Activated naive CD4-positive, alpha-beta T cell treated with anti-CD3 and anti-CD28 coated beads for 36 hours (primary cell): ENCODE results near the gene PTPRK. TPM values are rescaled to one million over a fixed set of nuclear protein-coding genes. Genes with fewer than 3 reads are reported as not detected.

Experiments
- CTCF ChIA-PET: fragments of 350-600 bp; sonication (Branson Sonifier 250); formaldehyde crosslinking; loops from one replicate; lab custom pipeline; 2021; ENCODE audit warnings: antibody characterized with exemption; lab: Charles Lee
- DNase-seq: peaks from one replicate; pipeline ENCODE4 v3.0.0-alpha.2; 2020
- H3K27ac Mint-ChIP-seq: one replicate; pipeline ENCODE4 v1.8.0; 2021; ENCODE audit warnings: mild to moderate bottlenecking, mixed read lengths
- H3K27me3 Mint-ChIP-seq: one replicate; pipeline ENCODE4 v1.8.0; 2021; ENCODE audit warnings: low read depth, mixed read lengths
- H3K36me3 Mint-ChIP-seq: one replicate; pipeline ENCODE4 v1.8.0; 2021; ENCODE audit warnings: low read depth, mixed read lengths
- H3K4me1 Mint-ChIP-seq: one replicate; pipeline ENCODE4 v1.8.0; 2021; ENCODE audit warnings: low read depth, mixed read lengths
- H3K4me3 Mint-ChIP-seq: one replicate; pipeline ENCODE4 v1.8.0; 2021; ENCODE audit warnings: mild to moderate bottlenecking, moderate library complexity, mixed read lengths
- H3K9me3 Mint-ChIP-seq: one replicate; pipeline ENCODE4 v1.8.0; 2021; ENCODE audit warnings: mixed read lengths
- intact Hi-C: fragments of 100-400 bp; cut with micrococcal nuclease; formaldehyde crosslinking; loops from one replicate; pipeline ENCODE4 v1.15.1; 2023
- total RNA-seq, 2 experiments: library from RNA; stranded (reverse); gene quantifications; one replicate each; pipeline ENCODE4 v1.2.3, GENCODE V29; 2021

PTPRK gene
- total RNA-seq, 2 experiments from 2014 or later = 5.5 to 8.0 TPM

GRCh38 chr6:128278836-128279235 lies 241.6 kb downstream of the PTPRK start:
- peaks cover 8% of the 10 kb centered on the region for H3K4me1 Mint-ChIP-seq

DNA sequence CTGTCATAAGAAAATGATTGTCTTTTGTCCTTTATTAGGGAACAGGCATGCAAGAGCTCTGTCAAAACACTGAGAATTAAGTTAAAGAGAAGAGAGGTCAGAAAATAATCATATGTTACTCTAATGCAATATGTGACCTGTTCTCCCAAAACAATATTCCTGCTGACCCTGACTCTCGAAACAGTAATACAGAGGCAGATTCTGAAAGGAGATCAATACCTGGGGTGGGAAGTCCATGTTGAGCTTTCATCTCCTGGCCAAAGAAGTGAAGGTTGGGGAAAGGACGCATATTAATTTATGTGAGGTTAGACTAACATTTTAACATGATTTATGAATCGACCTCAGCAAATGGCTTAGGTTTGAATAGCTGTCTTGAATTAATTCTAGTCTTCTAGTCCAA lies 243.0 kb downstream of the PTPRK start:
- Mint-ChIP-seq H3K27me3 (no peaks in the 10 kb centered on the region), H3K4me3 (no peak overlapping the region), H3K4me1 (peaks cover 8% of the 10 kb centered on the region), H3K27ac (no peak overlapping the region), H3K36me3 (no peaks in the 10 kb centered on the region), H3K9me3 (no peaks in the 10 kb centered on the region)
- intact Hi-C loops = no loop called here
- no peak for DNase-seq
- CTCF ChIA-PET = interaction anchor here (0.6 kb wide), 1 partner anchor 51 kb away, joined by 3 read pairs; no protein-coding TSS in a partner anchor

More at GRCh38 chr6:128278836-128279235, 241.6 kb downstream of the PTPRK start:
- CTCF ChIA-PET = interaction anchor here (0.7 kb wide), 1 partner anchor 430 kb away, joined by 4 read pairs; no protein-coding TSS in a partner anchor
- intact Hi-C loops = no loop called here
- DNase-seq = no peak
- Mint-ChIP-seq H3K4me3 (no peak overlapping the region), H3K27me3 (no peaks in the 10 kb centered on the region), H3K36me3 (no peaks in the 10 kb centered on the region), H3K27ac (no peak overlapping the region), H3K9me3 (no peaks in the 10 kb centered on the region)

GRCh38 chr6:128276311-128276710 lies 244.1 kb downstream of the PTPRK start:
- H3K4me1 Mint-ChIP-seq = peaks cover 8% of the 10 kb centered on the region
- no peak overlapping the region for H3K4me3 Mint-ChIP-seq
- CTCF ChIA-PET = no interaction called here
- no peaks in the 10 kb centered on the region for H3K36me3 Mint-ChIP-seq
- H3K9me3 Mint-ChIP-seq = no peaks in the 10 kb centered on the region
- H3K27me3 Mint-ChIP-seq = no peaks in the 10 kb centered on the region
- intact Hi-C loops = no loop called here
- DNase-seq = no peak
- H3K27ac Mint-ChIP-seq = no peak overlapping the region

DNA sequence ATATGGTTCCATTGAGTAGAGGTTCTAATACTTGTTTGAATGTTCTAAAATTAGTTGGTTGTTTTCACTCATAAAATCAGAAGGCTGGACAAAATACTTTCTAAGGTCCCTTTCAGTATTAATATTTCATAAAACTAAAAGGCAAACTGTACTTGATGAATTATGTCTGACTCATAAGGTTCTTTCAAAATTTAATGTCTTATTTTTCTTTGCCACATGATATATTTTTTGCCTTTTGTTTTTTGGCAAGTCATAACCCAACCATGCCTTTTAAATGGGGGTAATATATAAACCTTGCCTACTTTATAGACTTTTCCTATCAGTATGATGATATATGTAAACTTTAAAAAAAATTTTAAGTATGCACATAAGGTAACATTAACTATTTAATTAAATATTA lies 244.7 kb downstream of the PTPRK start:
- H3K36me3 Mint-ChIP-seq = no peaks in the 10 kb centered on the region
- H3K9me3 Mint-ChIP-seq = no peaks in the 10 kb centered on the region
- CTCF ChIA-PET = no interaction called here
- peaks cover 8% of the 10 kb centered on the region for H3K4me1 Mint-ChIP-seq
- H3K4me3 Mint-ChIP-seq = no peak overlapping the region
- H3K27ac Mint-ChIP-seq = no peak overlapping the region
- intact Hi-C loops = loop anchor here (1.0 kb wide), 1 partner anchor 16 kb away; no protein-coding TSS in a partner anchor
- no peak for DNase-seq
- no peaks in the 10 kb centered on the region for H3K27me3 Mint-ChIP-seq

GRCh38 chr6:128275030-128275429 lies 245.4 kb downstream of the PTPRK start:
- no peaks in the 10 kb centered on the region for H3K9me3 Mint-ChIP-seq
- CTCF ChIA-PET = interaction anchor here (0.7 to 0.8 kb wide), 3 partner anchors 211 to 529 kb away, joined by 3 to 4 read pairs (median 4); no protein-coding TSS in a partner anchor
- no peak overlapping the region for H3K27ac Mint-ChIP-seq
- H3K36me3 Mint-ChIP-seq = no peaks in the 10 kb centered on the region
- DNase-seq = no peak
- H3K4me3 Mint-ChIP-seq = no peak overlapping the region
- peaks cover 8% of the 10 kb centered on the region for H3K4me1 Mint-ChIP-seq
- intact Hi-C loops = loop anchor here (1.0 kb wide), 1 partner anchor 16 kb away; no protein-coding TSS in a partner anchor
- no peaks in the 10 kb centered on the region for H3K27me3 Mint-ChIP-seq

- Mint-ChIP-seq H3K36me3 (no peaks in the 10 kb centered on the region), H3K27ac (no peak overlapping the region), H3K4me1 (peaks cover 8% of the 10 kb centered on the region), H3K4me3 (no peak overlapping the region), H3K9me3 (no peaks in the 10 kb centered on the region), H3K27me3 (no peaks in the 10 kb centered on the region)
- intact Hi-C loops = no loop called here
- no peak for DNase-seq
- CTCF ChIA-PET = no interaction called here
These were observed 248.9 kb downstream of the PTPRK start for GRCh38 chr6:128271527-128271926.

DNA sequence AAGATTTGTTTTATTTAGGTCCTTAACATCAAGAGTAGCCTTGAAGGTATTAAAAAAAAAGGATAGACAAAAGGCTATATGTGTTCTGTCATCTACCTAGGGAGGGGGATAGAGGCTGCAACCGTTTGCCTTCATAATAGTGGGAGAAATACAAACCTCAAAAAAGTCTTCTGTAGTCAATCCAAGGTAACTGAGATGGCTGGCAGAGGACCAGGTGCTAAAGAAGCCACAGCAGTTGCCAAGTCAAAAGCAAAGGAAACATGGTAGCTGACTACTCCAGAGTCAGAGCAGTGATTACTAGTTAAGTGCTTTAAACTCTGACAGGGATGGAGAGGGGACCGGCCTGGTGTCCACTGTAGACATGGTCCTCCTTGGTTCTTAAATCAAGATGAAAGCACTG lies 249.4 kb downstream of the PTPRK start:
- H3K4me1 Mint-ChIP-seq = peaks cover 8% of the 10 kb centered on the region
- no peak for DNase-seq
- H3K36me3 Mint-ChIP-seq = no peaks in the 10 kb centered on the region
- CTCF ChIA-PET = no interaction called here
- no peak overlapping the region for H3K27ac Mint-ChIP-seq
- no peaks in the 10 kb centered on the region for H3K9me3 Mint-ChIP-seq
- H3K27me3 Mint-ChIP-seq = no peaks in the 10 kb centered on the region
- no peak overlapping the region for H3K4me3 Mint-ChIP-seq
- intact Hi-C loops = no loop called here

- peaks cover 4% of the 10 kb centered on the region for H3K36me3 Mint-ChIP-seq
- no peak overlapping the region for H3K4me3 Mint-ChIP-seq
- H3K9me3 Mint-ChIP-seq = peaks cover 11% of the 10 kb centered on the region
- intact Hi-C loops = no loop called here
- no peaks in the 10 kb centered on the region for H3K4me1 Mint-ChIP-seq
- CTCF ChIA-PET = interaction anchor here (0.9 to 1.6 kb wide), 2 partner anchors 27 to 420 kb away, joined by 3 to 4 read pairs; no protein-coding TSS in a partner anchor
- no peaks in the 10 kb centered on the region for H3K27me3 Mint-ChIP-seq
- DNase-seq = no peak
- no peak overlapping the region for H3K27ac Mint-ChIP-seq
These were observed 253.5 kb downstream of the PTPRK start for GRCh38 chr6:128266946-128267345.

DNA sequence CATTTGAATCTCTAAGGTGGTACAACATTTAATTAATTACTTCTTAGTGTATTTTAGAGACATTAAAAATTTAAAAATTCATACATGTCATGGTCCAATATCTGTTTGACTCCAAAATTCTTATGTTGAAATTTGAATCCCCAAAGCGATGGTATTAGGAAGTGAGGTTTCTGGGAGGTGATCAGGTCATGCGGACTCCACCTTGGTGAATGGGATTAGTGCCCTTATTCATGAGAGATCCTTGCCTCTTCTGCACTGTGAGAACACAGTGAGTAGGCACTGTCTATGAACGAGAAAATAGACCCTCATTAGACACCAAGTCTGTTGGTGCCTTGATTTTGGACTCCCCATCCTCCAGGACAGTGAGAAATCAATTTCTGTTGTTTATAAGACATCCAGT lies 254.7 kb downstream of the PTPRK start:
- peaks cover 4% of the 10 kb centered on the region for H3K36me3 Mint-ChIP-seq
- no peak for DNase-seq
- no peaks in the 10 kb centered on the region for H3K27me3 Mint-ChIP-seq
- peaks cover 11% of the 10 kb centered on the region for H3K9me3 Mint-ChIP-seq
- H3K4me3 Mint-ChIP-seq = no peak overlapping the region
- intact Hi-C loops = no loop called here
- no peak overlapping the region for H3K27ac Mint-ChIP-seq
- H3K4me1 Mint-ChIP-seq = peaks cover 2% of the 10 kb centered on the region
- CTCF ChIA-PET = no interaction called here

DNA sequence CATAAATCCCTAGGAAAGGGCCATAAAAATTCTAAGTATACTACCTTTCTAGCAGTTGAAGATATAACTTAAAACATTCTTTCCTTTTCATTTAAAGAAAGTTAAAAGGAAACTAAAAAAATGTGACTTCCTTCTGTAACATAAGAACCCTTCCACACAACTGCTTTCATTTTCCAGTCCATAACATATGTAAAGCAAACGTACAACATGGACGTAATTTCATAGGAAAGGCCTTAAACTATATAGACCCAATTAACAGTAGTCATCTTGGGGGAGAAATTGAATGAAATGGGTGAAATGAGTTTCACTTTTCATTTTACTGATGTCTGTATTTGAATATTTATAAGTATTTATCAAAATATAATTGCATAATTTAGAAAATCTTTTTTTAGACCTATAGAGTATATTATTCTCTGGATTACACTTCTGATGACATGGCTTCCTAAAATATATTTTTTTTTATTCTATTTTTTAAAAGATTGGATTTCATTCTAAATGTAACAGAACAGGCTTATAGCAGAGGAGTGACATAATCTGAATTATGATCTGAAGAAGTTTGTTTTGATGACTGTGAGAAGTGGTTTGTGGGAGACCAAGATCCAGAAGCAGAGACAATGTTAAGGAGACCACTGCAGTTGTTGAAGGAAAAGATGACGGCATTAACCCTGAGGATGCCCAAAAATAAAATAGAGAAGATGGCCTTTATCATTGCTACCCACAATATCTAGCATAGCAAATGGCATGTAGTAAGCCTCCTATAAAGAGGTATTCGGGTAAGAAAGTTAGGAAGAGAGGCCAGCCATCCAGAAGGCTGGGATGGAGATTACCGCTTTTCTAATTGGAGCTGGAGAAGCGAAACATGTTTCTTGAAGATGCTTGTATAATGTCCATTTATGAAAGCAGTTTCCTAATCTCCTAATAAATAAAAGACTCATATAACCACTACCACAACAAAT lies 260.4 kb downstream of the PTPRK start:
- Mint-ChIP-seq H3K4me3 (peak overlapping the region; percentile 60), H3K4me1 (peaks cover 22% of the 10 kb centered on the region), H3K36me3 (peaks cover 4% of the 10 kb centered on the region), H3K9me3 (peaks cover 11% of the 10 kb centered on the region), H3K27ac (peak overlapping the region; percentile 46), H3K27me3 (no peaks in the 10 kb centered on the region)
- CTCF ChIA-PET = interaction anchor here (1.4 kb wide), 1 partner anchor 68 kb away, joined by 3 read pairs; no protein-coding TSS in a partner anchor
- no peak for DNase-seq
- intact Hi-C loops = loop anchor here (1.0 to 10.0 kb wide), 9 partner anchors 15 to 1195 kb away; partner anchors contain the start of gene PTPRK

DNA sequence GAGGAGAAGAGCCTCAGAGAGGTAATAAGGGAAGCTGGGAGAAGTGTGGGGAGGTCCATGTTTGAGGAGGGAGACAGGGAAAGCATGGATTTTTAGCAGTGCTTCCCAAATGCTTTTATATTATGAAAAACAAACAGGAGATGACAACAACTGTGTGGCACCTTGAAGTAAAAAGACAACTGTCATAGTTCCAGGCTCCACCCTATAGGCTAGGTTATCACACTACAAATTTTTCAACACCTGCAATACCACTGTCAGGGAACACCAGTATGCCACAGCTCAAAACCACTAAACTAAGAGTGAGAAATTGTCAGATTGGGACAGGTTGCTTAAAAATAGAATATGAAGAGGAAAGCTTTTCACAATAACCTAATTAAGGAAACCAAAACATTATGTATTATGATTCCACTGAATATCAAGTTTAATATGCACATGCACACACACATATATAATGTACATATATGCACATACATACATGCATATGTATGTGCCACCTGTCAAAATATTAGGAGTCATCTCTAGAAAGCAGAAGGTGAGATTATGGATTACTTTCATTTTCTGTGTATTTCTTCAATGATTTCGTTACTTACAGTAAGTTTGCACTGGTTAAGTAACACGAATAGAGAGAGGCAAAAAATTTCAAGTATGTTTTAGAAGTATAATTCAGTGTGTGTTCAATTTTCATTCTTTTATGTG lies 261.2 kb downstream of the PTPRK start:
- Mint-ChIP-seq H3K27ac (peak overlapping the region; percentile 46), H3K4me3 (peak overlapping the region; percentile 60), H3K36me3 (peaks cover 4% of the 10 kb centered on the region), H3K4me1 (peaks cover 22% of the 10 kb centered on the region), H3K9me3 (peaks cover 9% of the 10 kb centered on the region), H3K27me3 (no peaks in the 10 kb centered on the region)
- CTCF ChIA-PET = no interaction called here
- DNase-seq = peak; percentile 20
- intact Hi-C loops = loop anchor here (1.0 to 10.0 kb wide), 8 partner anchors 16 to 1196 kb away; partner anchors contain the start of gene PTPRK

DNA sequence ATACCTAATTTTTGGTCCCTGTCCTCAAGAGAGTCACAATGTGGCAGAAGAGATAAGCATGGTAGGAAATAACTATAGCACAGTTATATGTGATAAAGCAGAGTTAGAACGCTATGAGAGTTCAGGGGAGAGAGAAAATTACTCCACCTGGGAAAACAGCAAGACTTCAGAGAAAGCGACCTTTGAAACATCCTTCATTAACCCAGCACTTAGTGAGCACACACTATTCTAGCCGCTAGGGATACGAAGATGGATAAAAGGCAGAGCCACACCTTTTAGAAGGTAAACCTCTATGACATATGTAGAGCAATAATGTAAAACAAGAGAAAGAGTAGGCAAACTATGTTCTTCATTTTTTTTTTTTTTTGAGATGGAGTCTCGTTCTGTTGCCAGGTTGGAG lies 264.3 kb downstream of the PTPRK start:
- Mint-ChIP-seq H3K4me1 (peaks cover 37% of the 10 kb centered on the region), H3K27ac (no peak overlapping the region), H3K9me3 (no peaks in the 10 kb centered on the region), H3K36me3 (no peaks in the 10 kb centered on the region), H3K27me3 (no peaks in the 10 kb centered on the region), H3K4me3 (no peak overlapping the region)
- intact Hi-C loops = loop anchor here (5.0 to 10.0 kb wide), 3 partner anchors 266 to 1199 kb away; partner anchors contain the start of gene PTPRK
- CTCF ChIA-PET = no interaction called here
- no peak for DNase-seq
